Endodermal cell (in vitro differentiated cells): ENCODE measurements around the gene GPN3. TPM values are rescaled to one million over a fixed set of nuclear protein-coding genes. Genes with fewer than 3 reads are reported as not detected.

Source experiments
- DNase-seq: peaks from one replicate; pipeline ENCODE4 v3.0.0-alpha.2; 2017
- H3K27ac ChIP-seq: 2 replicates; pipeline ENCODE4 v1.5.1; 2013; ENCODE audit warnings: mild to moderate bottlenecking, low read depth, low read length, moderate library complexity
- H3K27me3 ChIP-seq: 2 replicates; pipeline ENCODE4 v1.6.1; 2013; ENCODE audit warnings: mild to moderate bottlenecking, low read length, moderate library complexity; ENCODE audit not compliant: insufficient read depth, control insufficient read depth, poor library complexity, severe bottlenecking
- H3K36me3 ChIP-seq: 2 replicates; pipeline ENCODE4 v1.7.0; 2013; ENCODE audit warnings: mild to moderate bottlenecking, low read length, moderate library complexity; ENCODE audit not compliant: control insufficient read depth, insufficient read depth
- H3K4me1 ChIP-seq: one replicate; pipeline ENCODE4 v1.7.0; 2013; ENCODE audit warnings: low read length; ENCODE audit not compliant: control insufficient read depth, insufficient read depth
- H3K4me3 ChIP-seq: 2 replicates; pipeline ENCODE4 v1.5.1; 2013; ENCODE audit warnings: mild to moderate bottlenecking, low read length, moderate library complexity
- H3K9ac ChIP-seq: 2 replicates; pipeline ENCODE4 v1.6.1; 2013; ENCODE audit warnings: mild to moderate bottlenecking, low read length, moderate library complexity; ENCODE audit not compliant: poor library complexity, severe bottlenecking; ENCODE audit errors: extremely low read depth
- H3K9me3 ChIP-seq: 2 replicates; pipeline ENCODE4 v1.6.1; 2013; ENCODE audit warnings: mild to moderate bottlenecking, low read length, moderate library complexity; ENCODE audit not compliant: control insufficient read depth
- H3K27ac Mint-ChIP-seq: 2 replicates; pipeline ENCODE4 v1.8.0; 2020; ENCODE audit warnings: mixed read lengths
- H3K27me3 Mint-ChIP-seq: 2 replicates; pipeline ENCODE4 v1.8.0; 2021; ENCODE audit warnings: mild to moderate bottlenecking, mixed read lengths; ENCODE audit not compliant: insufficient read depth
- H3K36me3 Mint-ChIP-seq: 2 replicates; pipeline ENCODE4 v1.8.0; 2020; ENCODE audit warnings: low read depth, mixed read lengths
- H3K4me1 Mint-ChIP-seq: 2 replicates; pipeline ENCODE4 v1.8.0; 2020; ENCODE audit warnings: mixed read lengths
- H3K4me3 Mint-ChIP-seq: 2 replicates; pipeline ENCODE4 v1.8.0; 2020; ENCODE audit warnings: mild to moderate bottlenecking, moderate library complexity, mixed read lengths
- H3K9me3 Mint-ChIP-seq: 2 replicates; pipeline ENCODE4 v1.8.0; 2020; ENCODE audit warnings: mild to moderate bottlenecking, mixed read lengths
- WGBS, 2 experiments: methylation state at CpG; one replicate each; pipeline versions ENCODE4 v1.1.5 to v1.1.7; 2013; ENCODE audit warnings: missing lambda C conversion rate in 2 of 2, mixed read lengths in 1 of 2; ENCODE audit not compliant: insufficient coverage in 1 of 2, insufficient read length in 1 of 2; 5-methylcytosine and 5-hydroxymethylcytosine counted together
- total RNA-seq, 2 donors: library from RNA; stranded (reverse); fragmentation: NEBNext Ultra II Directional in 1 of 2; extraction: Animal tissue kit (Norgen Biotek cat#: 25700) in 1 of 2; gene quantifications; 2 replicates in 1 of 2; 3 replicates in 1 of 2; pipeline ENCODE4 v1.2.1, GENCODE V29; 2021
- TF ChIP-seq, protein P1 (sequence below): fragments of 200-600 bp; sonication (generic); conservative IDR thresholded peaks from 2 replicates; pipeline ENCODE4 v1.5.0; 2021; ENCODE audit warnings: antibody characterized with exemption, mild to moderate bottlenecking

Gene GPN3
- total RNA-seq, 2 donors from 2014 or later: 40.8 to 50.7 TPM

DNA sequence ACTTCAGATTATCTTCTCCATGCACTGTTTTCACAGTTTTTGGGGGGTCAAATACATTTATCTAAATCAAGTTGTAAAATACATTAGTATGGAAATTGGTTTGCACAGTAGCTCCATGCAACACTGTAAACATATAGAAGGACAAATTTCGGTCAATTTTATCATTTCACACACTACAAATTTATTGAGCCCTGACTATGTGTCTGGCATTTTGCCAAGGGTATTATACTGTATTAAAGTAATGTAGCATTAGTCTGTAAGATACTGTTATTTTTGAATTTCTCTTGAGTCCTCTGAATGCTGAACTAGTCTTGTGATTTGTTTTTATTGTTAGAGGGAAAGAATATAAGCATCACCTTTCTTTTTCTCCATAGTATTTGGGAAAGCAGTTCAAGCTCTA is 35.4 kb upstream of the GPN3 start:
- Mint-ChIP-seq H3K36me3 (no peaks in the 10 kb centered on the region), H3K27ac (no peak overlapping the region), H3K27me3 (peaks cover 19% of the 10 kb centered on the region), H3K4me3 (no peak overlapping the region), H3K4me1 (no peaks in the 10 kb centered on the region), H3K9me3 (peaks cover 12% of the 10 kb centered on the region)
- WGBS, 2 experiments: no CpG with 5 or more reads among the region's 1 CpG
- peaks cover 7% of the 10 kb centered on the region for H3K9me3 ChIP-seq
- H3K4me3 ChIP-seq: no peak overlapping the region
- no peak overlapping the region for H3K9ac ChIP-seq
- TF ChIP-seq, protein P1, sequence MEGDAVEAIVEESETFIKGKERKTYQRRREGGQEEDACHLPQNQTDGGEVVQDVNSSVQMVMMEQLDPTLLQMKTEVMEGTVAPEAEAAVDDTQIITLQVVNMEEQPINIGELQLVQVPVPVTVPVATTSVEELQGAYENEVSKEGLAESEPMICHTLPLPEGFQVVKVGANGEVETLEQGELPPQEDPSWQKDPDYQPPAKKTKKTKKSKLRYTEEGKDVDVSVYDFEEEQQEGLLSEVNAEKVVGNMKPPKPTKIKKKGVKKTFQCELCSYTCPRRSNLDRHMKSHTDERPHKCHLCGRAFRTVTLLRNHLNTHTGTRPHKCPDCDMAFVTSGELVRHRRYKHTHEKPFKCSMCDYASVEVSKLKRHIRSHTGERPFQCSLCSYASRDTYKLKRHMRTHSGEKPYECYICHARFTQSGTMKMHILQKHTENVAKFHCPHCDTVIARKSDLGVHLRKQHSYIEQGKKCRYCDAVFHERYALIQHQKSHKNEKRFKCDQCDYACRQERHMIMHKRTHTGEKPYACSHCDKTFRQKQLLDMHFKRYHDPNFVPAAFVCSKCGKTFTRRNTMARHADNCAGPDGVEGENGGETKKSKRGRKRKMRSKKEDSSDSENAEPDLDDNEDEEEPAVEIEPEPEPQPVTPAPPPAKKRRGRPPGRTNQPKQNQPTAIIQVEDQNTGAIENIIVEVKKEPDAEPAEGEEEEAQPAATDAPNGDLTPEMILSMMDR: no peak
- no peaks in the 10 kb centered on the region for H3K27me3 ChIP-seq
- no peak overlapping the region for H3K27ac ChIP-seq
- DNase-seq: no peak
- peaks cover 10% of the 10 kb centered on the region for H3K36me3 ChIP-seq
- no peaks in the 10 kb centered on the region for H3K4me1 ChIP-seq

DNA sequence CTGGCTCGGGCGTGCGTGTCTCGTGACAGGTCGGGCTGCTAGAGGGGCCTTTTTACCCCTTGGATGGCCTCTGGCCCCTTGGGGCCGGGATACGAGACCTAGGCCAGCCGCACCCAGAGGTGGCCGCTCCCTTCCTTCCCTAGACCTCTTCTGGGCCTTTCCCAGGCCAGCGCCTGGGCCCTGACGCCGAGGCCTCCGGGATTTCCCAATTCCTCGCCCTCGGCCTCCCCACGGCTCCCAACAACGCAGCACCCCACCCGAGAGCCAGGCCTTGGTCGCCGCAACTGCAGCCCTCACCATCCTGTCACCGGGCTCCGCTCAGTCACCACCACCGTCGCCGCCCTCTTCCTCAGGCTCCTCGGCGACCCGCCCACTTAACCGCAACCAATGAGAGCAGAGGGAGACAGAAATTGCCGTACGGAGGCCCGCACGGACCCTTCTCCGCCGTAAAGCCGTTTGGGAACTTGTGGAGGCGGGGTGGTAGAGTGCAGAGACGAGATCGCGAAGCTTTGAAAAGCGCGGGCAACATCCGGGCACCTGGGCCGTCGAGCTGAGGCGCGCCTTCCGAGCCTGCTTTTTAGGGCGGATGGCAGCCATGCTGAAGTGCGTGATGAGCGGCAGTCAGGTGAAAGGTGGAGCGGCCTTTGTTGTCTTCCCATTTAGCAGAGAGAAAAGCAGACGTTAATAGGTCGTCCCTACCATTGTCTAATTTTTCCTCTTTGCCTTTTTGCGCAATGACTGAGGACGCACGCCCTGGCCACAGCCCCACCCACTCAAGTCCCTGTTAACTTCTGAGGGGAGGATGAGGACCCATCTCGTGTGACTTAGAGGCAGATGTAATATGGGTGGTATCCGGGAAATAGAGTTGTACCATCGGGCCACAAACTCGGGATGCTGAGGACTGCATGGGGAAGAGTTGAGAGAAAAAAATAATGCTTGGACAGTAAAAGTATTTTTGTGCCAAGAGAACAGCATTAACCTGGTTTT is 34.0 kb upstream of the GPN3 start, which contains the start of the genes RAD9B and VPS29:
Gene RAD9B, plus strand, starts transcription at position 580 of the 987 bp plus-strand sequence. Its CDS starts 7 bp downstream, at position 587.
Gene VPS29, minus strand, starts transcription at position 360 of the 987 bp plus-strand sequence. Its CDS starts 60 bp downstream, at position 300.
- H3K36me3 ChIP-seq: peaks cover 10% of the 10 kb centered on the region
- 13 to 29% methylated on average over 38 to 61 of the region's 61 CpGs for WGBS, 2 experiments

DNA sequence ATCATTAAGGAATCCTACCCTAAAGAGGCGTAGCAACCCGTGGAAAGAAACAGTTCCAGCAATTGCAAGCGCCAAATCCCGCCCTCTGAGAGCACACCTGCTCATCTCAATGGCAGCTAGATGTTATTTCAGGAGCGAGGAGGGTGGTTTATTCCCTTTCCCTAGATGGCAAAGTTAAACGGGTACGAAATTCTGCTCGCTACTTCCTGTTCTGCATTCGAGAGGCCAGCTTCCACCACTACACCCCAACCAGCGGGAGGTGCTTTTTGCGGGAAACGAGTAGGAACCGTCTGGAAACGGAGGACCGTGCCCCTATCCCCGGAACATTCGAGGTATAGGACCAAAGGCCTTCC is 33.3 kb upstream of the GPN3 start:
- Mint-ChIP-seq H3K9me3 (peaks cover 12% of the 10 kb centered on the region), H3K27me3 (peaks cover 19% of the 10 kb centered on the region), H3K27ac (peak overlapping the region; percentile 94), H3K4me1 (no peaks in the 10 kb centered on the region), H3K36me3 (peaks cover 3% of the 10 kb centered on the region), H3K4me3 (peak overlapping the region; percentile 98)
- H3K36me3 ChIP-seq: peaks cover 16% of the 10 kb centered on the region
- peak overlapping the region; percentile 98 for H3K4me3 ChIP-seq
- no peak overlapping the region for H3K27ac ChIP-seq
- 0 to 1% methylated on average over 12 to 17 of the region's 17 CpGs for WGBS, 2 experiments
- TF ChIP-seq, protein P1: no peak
- H3K27me3 ChIP-seq: no peaks in the 10 kb centered on the region
- peak overlapping the region; percentile 79 for H3K9ac ChIP-seq
- H3K4me1 ChIP-seq: no peaks in the 10 kb centered on the region
- DNase-seq: no peak
- peaks cover 7% of the 10 kb centered on the region for H3K9me3 ChIP-seq

More for the DNA sequence above, 34.0 kb upstream of the GPN3 start, which contains the start of the genes RAD9B and VPS29:
- Histone ChIP-seq H3K9me3 (peaks cover 7% of the 10 kb centered on the region), H3K4me1 (no peaks in the 10 kb centered on the region), H3K9ac (peak within 1 kb of the TSS; percentile 79), H3K27me3 (no peaks in the 10 kb centered on the region), H3K27ac (no peak within 1 kb of the TSS), H3K4me3 (peak within 1 kb of the TSS; percentile 98)
- peak; percentile 100 for DNase-seq
- H3K36me3 Mint-ChIP-seq: no peaks in the 10 kb centered on the region
- H3K4me1 Mint-ChIP-seq: no peaks in the 10 kb centered on the region
- peaks cover 12% of the 10 kb centered on the region for H3K9me3 Mint-ChIP-seq
- H3K27me3 Mint-ChIP-seq: peaks cover 19% of the 10 kb centered on the region
- peak within 1 kb of the TSS; percentile 98 for H3K4me3 Mint-ChIP-seq
- peak within 1 kb of the TSS; percentile 94 for H3K27ac Mint-ChIP-seq
- TF ChIP-seq, protein P1: no peak
